Nucleus accumbens (tissue), 56 donors: ENCODE data around the gene OR11G2.
A peak's percentile ranks its signal among the peaks of the same experiment; 100 is the strongest.
"Not testable (repeated sequence)": the region's sequence is repeated elsewhere in the genome, so short reads cannot be mapped to it uniquely, and the experiment has no call there.

Source experiments
- DNase-seq, 56 donors: peaks; one replicate each; lab custom pipeline; 2025; lab: John Stamatoyannopoulos, UW

The OR11G2 gene, protein sequence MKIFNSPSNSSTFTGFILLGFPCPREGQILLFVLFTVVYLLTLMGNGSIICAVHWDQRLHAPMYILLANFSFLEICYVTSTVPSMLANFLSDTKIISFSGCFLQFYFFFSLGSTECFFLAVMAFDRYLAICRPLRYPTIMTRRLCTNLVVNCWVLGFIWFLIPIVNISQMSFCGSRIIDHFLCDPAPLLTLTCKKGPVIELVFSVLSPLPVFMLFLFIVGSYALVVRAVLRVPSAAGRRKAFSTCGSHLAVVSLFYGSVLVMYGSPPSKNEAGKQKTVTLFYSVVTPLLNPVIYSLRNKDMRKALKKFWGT

DNA sequence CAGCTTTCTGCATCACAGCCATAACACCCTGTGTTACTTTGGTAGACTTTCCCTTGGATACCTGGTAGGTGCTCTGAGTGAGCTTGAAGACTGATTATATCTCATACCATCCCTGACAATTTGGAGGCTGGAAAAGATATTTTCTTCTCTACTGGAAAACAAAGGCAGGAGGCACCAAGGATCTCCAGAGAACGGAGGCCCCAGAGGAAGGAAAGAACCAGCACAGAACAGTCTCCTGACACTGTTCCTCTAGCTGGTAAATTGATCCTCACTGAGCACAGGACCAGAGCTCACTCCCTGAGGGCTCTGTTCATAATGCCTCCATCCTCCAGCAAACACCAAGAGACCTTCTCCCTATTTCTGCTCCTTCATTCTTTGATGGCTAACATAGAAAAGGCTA is at the start of gene OR11G2:
TSS of gene OR11G2 (plus strand) at position 301 of the 400 bp plus-strand sequence. CDS start 6,542 bp downstream, outside the sequence.
- no peak for DNase-seq

DNA sequence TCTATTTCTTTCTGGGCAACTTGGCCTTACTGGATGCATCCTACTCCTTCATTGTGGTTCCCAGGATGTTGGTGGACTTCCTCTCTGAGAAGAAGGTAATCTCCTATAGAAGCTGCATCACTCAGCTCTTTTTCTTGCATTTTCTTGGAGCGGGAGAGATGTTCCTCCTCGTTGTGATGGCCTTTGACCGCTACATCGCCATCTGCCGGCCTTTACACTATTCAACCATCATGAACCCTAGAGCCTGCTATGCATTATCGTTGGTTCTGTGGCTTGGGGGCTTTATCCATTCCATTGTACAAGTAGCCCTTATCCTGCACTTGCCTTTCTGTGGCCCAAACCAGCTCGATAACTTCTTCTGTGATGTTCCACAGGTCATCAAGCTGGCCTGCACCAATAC is 46.8 kb upstream of the OR11G2 start:
- no peak for DNase-seq

DNA sequence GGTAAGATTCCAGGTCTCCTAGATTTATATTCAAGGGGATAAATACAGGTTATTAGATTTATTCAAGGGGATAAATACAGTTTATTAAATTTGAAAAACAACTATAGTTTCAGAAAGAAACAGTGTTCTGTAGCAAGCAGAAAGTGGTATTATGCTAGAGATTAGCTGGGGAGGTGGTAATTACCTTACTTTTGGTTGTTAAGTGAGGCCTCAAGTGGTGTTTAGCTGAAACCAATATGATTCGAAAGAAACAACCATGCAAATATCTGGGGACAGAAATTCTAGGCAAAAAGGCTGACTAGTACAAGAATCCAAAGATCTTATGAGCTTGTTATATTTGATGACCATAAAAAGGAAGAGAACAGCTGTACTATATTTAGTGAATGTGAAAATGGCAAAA is 45.9 kb upstream of the OR11G2 start:
- no peak for DNase-seq

DNA sequence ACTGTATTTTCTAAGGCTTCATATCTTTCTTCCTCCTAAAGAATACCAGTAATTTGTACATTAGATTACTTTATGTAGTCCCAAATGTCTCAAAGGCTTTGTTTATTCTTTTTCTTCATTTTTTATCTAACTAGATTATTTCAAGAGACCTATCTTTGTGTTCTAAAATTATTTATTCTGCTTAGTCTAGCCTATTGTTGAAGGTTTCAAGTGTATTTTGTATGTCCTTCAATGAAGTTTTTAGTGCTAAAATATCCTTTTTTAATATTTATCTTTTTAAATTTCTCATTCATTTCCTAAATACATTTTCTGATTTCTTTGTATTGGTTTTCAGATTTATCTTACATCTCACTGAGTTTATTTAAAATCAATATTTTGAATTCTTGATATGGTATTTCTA is 26.2 kb upstream of the OR11G2 start:
- DNase-seq = no peak

DNA sequence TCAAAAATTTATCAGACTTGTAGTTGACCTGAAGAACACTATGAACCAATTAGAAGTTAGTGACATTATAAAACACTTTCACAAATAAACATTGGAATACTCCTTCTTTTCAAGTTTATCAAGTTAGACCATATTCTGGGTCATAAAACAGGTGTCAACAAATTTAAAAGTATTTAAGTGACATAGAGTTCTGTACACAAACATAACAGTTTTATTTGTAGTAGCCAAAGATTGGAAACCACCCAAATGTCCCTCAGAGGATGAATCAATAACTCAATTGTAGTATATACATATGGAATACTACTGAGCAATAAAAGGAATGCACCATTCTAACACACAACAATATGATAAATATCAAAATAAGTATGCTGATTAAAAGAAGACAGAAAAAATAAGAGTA is 23.6 kb upstream of the OR11G2 start:
- DNase-seq = no peak

DNA sequence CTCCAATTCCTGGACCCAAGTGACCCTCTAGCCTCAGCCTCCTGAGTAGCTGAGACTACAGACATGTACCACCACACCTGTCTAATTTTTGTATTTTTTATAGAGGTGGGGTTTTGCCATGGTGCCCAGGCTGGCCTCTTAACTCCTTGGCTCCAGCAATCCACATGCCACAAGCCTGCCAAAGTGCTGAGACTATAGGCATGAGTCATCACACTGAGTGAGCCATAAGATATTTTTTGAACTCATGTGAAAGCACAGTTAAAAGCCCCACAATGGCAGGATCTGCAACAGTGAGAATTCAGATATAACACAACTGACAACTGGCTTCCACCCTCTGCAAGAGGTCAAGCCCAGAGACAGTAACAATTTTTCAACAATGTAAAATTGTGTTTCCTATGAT is 20.8 kb upstream of the OR11G2 start:
- not testable (repeated sequence) for DNase-seq

DNA sequence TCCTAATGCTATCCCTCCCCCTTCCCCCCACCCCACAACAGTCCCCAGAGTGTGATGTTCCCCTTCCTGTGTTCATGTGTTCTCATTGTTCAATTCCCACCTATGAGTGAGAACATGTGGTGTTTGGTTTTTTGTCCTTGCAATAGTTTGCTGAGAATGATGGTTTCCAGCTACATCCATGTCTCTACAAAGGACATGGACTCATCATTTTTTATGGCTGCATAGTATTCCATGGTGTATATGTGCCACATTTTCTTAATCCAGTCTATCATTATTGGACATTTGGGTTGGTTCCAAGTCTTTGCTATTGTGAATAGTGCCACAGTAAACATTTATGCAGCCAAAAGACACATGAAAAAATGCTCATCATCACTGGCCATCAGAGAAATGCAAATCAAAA is 16.5 kb upstream of the OR11G2 start:
- DNase-seq = not testable (repeated sequence)

DNA sequence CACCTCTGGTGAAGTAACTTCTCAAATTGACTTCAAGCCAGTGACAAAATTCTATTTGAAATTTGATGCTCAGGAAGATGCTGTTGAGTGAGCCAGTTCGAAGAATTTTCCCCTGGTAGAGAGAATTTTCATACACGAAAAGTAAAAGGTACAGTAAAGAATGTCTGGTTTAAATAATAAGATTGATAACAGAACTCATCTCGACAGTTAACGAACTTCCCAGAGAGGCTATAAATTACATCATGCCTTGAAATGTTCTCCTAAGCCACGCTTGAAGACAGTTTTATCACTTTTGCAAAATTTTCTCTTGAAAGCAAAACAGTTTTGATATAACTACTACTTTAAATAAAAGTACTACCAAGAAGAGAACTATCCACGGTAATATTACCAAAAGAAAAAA is 14.4 kb upstream of the OR11G2 start:
- no peak for DNase-seq

DNA sequence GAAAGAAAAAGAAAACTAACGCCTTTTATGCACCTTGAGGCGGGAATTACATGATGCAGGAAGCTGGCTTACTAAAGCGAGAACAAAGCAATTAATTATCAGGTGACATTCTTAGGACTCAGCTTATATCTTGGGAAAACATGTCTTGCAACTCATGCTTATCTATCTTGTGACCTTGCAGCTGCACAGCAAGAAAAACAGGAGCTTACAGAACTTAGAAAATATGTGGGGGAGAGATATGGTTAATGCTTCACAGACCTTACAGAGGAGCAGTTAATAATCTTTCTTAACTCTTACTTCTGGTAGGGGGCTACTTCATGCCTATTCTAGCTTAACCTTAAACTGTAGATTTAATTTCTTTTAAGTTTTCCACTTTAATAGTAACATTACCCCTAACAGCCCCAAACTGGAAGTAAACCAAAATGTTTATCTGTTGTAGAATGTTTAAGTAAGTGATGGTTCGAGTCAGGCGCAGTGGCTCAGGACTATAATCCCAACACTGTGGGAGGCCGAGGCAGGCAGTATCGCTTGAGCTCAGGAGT is 13.2 kb upstream of the OR11G2 start:
- no peak for DNase-seq

DNA sequence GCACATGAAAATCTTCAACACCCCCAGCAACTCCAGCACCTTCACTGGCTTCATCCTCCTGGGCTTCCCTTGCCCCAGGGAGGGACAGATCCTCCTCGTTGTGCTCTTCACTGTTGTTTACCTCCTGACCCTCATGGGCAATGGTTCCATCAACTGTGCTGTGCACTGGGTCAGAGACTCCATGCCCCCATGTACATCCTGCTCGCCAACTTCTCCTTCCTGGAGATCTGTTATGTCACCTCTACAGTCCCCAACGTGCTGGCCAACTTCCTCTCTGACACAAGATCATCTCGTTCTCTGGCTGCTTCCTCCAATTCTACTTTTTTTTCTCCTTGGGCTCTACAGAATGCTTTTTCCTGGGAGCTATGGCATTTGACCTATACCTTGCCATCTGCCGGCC is 11.5 kb upstream of the OR11G2 start:
- peak in 3 of 56 donors; percentile 2 to 10 (median 4) for DNase-seq

DNA sequence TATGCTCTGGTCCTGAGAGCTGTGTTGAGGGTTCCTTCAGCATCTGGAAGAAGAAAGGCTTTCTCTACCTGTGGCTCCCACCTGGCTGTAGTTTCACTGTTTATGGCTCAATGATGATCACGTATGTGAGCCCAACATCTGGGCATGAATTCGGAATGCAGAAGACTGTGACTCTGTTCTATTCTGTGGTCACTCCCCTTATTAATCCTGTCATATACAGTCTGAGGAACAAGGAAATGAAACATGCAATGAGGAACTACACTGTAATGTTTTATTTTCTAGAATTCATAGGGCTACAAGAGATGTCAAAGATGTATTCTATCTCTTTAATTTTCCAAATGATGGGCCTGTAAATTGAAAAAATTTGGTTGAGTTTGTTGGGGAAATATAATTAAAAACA is 10.8 kb upstream of the OR11G2 start:
- DNase-seq = no peak

DNA sequence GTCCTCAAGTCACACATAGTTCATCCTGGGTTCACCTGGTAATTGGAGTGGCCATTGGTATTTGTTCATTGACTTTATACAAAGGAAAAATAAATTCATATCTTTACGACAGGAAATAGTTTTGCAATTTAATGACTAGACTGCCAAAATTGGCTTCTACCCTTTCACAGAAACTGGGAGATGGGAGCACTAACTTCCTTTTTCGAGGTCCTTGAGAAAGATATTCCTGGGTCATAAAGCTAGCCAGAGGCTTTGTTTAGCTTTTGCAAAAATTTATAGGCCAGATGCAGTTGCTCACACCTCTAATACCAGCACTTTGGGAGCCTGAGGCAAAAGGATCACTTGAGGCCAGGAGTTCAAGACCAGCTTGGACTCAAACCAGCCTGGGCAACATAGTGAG is 10.2 kb upstream of the OR11G2 start:
- no peak for DNase-seq

DNA sequence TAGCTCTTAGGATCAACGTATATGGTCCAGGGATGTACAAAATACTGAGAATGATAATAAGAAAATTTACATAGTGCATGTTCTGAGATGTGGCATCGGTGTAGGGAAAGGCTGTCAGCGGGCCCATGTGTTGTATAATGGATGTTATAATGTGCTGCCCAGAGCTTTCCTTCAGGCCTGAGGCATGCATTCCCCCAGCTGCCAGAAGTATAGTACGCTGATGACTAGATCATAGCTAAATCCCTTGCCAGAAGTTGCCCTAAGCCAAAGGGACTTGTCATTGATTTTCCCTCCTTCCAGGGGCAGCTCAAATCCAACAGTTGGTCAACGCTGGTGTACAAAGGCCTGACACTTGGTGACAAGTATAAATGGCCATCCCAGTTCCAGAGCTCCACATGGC is 6.5 kb upstream of the OR11G2 start:
- DNase-seq = no peak

DNA sequence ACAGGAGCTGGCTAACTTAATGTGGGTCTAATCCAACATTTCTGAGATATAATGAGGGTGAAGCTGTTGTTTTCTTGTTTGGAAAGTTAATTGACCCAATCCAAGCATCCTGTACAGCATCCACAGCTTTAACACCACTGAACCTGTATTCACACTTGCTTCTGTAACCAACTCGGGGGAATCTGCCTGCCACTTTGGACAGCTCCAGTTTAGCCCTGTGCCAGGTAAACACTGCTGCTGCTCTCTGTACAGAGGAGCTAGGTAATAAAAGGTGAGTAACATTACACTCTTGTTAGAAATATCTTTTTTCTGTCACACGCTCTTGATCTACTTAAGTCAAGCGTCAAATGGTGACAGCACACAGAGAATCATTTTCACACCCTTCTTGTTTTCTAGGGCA is 700 bp downstream of the OR11G2 start:
- no peak for DNase-seq

DNA sequence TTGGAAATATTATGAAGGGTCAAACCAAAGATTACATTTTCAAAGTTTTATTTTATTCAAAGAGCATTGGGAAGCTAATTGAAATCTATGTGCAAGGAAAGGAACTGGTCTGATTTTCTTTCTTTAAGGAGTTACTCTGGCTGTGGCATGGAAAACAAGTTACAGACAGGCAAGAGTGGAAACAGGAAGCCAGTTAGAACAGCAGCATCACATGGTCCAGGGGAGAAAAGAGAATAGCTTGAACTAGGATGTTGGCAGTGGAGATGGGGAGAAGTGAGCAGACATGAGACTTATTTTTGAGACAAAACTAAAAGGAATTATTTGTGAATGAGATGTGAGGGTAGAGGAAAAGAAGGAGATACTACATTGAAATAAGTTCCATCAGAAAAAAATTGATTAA is 3.4 kb downstream of the OR11G2 start:
- DNase-seq = peak in 1 of 56 donors; percentile 2

DNA sequence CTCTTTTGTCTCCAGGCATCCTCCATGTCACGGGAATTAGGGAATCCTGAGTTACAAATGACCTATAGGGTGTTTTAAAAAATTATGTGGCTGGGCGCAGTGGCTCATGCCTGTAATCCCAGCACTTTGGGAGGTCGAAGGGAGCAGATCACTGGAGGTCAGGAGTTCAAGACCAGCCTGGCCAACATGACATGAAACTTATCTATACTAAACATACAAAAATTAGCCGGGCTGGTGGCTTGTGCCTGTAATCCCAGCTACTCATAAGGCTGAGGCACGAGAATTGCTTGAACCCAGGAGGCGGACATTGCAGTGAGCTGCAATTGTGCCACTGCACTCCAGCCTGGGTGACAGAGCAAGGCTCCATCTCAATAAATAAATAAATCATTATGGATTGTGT is 4.5 kb downstream of the OR11G2 start:
- DNase-seq = not testable (repeated sequence)

DNA sequence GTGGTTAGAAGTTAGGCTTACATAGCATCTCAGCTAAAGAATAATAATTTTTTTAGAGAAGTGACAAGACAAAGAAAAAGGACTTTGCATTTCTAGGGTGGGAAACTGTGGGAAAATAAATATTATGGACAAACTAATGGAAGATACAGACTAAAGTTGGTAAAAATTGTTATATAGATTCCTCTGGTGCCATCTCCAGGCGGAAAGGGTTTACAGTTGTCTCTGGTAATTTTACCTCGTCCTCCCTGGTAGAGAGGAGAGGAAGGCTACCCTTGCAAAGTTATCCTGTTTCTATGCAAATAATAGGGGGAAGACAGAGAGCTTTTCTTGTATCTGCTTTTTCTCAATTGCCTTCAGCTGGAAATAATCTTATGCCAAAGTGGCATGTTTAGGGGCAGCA is 5.2 kb downstream of the OR11G2 start:
- no peak for DNase-seq

DNA sequence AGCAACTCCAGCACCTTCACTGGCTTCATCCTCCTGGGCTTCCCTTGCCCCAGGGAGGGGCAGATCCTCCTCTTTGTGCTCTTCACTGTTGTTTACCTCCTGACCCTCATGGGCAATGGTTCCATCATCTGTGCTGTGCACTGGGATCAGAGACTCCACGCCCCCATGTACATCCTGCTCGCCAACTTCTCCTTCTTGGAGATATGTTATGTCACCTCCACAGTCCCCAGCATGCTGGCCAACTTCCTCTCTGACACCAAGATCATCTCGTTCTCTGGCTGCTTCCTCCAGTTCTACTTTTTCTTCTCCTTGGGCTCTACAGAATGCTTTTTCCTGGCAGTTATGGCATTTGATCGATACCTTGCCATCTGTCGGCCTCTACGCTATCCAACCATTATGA is 6.8 kb downstream of the OR11G2 start:
- DNase-seq = no peak

DNA sequence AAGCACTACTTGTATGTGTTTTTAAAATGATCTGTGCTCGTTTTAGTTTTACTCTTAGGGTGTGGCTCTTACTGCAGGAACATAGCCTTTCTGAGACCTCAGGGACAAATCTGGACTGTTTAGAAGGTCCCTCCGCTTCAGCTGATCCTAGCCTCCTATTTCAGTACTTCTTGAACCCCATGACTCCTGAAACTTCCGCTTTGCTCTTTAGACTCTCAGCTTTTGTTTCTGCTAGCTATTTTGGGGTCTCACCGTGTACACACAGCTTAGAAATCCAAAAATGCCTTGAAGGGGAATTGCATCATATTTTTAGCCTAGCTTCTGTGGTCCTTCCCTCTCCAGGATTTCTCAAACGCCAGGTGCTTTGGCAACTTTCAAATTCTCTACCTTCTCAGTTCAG is 8.3 kb downstream of the OR11G2 start:
- no peak for DNase-seq

DNA sequence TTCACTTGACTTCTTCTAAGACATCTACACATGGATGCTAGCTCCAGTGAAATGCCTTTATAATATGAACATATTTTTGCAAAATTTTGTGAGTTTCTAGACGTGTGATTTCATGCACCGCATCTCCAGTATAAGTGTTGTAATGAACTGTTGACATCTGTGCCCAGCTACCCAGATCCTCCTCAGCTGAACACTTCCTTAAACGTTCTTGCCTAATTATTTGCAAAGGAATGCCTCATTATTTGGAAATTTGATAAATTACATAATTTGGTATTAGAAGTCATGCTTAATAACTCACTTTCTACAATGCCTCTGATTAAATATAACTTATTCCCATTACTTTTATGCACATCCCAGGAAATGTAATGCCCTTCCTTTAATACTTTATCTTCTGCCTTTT is 14.0 kb downstream of the OR11G2 start:
- no peak for DNase-seq

DNA sequence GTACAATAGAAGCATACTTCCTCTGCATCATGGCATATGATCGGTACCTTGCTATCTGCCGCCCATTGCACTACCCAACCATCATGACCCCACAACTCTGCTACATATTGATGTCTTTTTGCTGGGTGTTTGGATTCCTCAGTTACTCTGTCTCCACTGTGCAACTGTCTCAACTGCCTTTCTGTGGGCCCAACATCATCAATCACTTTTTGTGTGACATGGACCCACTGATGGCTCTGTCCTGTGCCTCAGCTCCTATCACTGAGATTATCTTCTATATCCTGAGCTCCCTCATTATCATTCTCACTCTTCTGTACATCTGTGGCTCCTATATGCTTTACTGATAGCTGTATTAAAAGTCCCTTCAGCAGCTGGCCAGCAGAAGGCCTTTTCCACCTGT is 18.9 kb downstream of the OR11G2 start:
- no peak for DNase-seq

DNA sequence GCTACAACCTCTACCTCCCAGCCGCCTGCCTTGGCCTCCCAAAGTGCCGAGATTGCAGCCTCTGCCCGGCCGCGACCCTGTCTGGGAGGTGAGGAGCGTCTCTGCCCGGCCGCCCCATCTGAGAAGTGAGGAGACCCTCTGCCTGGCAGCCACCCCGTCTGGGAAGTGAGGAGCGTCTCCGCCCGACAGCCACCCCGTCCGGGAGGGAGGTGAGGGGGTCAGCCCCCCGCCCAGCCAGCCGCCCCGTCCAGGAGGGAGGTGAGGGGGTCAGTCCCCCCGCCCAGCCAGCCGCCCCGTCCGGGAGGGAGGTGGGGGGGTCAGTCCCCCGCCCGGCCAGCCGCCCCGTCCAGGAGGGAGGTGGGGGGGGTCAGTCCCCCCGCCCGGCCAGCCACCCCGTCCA is 21.7 kb downstream of the OR11G2 start:
- not testable (repeated sequence) for DNase-seq

DNA sequence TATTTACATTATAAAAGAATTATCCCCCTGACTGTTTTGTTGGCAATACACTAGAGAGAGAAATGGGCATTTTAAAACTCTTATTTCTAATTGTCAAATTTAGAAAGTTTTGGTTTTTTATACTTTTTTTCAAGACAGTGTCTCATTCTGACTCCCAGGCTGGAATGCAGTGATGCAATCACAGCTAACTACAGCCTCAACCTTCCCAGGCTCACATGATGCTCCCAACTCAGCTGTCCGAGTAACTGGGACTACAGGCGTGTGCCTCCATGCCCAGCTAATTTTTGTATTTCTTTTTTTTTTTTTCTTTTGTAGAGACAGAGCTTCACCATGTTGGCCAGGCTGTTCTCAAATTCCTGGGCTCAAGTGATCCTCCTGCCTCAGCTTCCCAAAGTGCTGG is 24.5 kb downstream of the OR11G2 start:
- no peak for DNase-seq
